ENCODE measurements around the gene USP32. TPM values are rescaled to one million over a fixed set of nuclear protein-coding genes. Genes with fewer than 3 reads are reported as not detected.

USP32 gene
- total and polyA plus RNA-seq, 8 donors, result 7.7 to 25.5 (median 15.8) TPM

DNA sequence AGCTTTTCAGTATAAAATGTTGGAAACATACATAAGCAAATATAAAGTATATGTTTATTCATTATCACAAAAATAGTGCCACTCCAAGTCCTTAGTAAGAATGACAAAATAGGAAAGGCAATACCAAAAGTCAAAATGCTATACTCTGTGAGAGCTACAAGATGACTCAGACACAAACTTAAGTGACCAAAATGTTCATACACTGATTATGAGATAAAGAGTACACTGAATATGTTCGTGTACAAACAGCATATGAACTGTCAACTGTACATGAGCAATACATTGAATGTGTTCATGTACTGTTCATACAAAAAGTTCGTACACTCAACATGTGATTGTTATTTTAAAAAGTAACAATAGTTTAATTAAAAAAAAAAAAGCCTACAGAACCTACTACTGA is 138.9 kb downstream of the USP32 start:
- DNase-seq (no peak), ATAC-seq (no peak), FAIRE-seq (no peak)
- peaks cover 0 to 18% (median 0%) of the 10 kb centered on the region in 3 donors for H3K36me3 ChIP-seq
- H3K27ac ChIP-seq, result no peak overlapping the region
- intact Hi-C loops (cut with DNase I), result no loop called here
- no peaks in the 10 kb centered on the region for H3K4me1 ChIP-seq
- WGBS, 2 donors, result 86 to 93% methylated on average over 2 of the region's 2 CpGs
- no peaks in the 10 kb centered on the region for H3K9me3 ChIP-seq
- no peaks in the 10 kb centered on the region for H3K27me3 ChIP-seq
- TF ChIP-seq, protein P1, sequence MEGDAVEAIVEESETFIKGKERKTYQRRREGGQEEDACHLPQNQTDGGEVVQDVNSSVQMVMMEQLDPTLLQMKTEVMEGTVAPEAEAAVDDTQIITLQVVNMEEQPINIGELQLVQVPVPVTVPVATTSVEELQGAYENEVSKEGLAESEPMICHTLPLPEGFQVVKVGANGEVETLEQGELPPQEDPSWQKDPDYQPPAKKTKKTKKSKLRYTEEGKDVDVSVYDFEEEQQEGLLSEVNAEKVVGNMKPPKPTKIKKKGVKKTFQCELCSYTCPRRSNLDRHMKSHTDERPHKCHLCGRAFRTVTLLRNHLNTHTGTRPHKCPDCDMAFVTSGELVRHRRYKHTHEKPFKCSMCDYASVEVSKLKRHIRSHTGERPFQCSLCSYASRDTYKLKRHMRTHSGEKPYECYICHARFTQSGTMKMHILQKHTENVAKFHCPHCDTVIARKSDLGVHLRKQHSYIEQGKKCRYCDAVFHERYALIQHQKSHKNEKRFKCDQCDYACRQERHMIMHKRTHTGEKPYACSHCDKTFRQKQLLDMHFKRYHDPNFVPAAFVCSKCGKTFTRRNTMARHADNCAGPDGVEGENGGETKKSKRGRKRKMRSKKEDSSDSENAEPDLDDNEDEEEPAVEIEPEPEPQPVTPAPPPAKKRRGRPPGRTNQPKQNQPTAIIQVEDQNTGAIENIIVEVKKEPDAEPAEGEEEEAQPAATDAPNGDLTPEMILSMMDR (IDR thresholded peaks at IDR 0.05), result no peak
- no peak overlapping the region for H3K4me3 ChIP-seq

DNA sequence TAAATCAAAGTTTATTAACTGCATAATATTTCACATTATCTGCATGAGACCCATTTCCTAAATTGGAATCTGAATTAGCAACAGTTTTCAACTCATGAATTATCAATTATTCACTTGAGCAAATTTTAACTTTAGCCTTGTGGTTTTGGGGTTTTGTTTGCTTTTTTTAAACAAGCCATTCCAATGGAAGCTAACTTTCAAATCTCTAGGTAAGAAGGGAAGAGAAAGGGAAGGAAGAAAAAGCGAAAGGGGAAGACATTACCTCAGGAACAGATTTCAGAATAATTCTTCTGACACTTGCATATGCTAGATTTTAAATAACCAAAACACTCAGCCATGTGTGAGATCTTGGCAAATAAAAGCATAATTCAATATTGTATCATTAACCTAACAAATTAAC is 139.5 kb downstream of the USP32 start:
- TF ChIP-seq, protein P1 (IDR thresholded peaks at IDR 0.05), result no peak
- intact Hi-C loops (cut with DNase I), result no loop called here
- DNase-seq (no peak), FAIRE-seq (no peak), ATAC-seq (no peak)
- Histone ChIP-seq H3K36me3 (peaks cover 0 to 18% (median 0%) of the 10 kb centered on the region in 3 donors), H3K4me1 (no peaks in the 10 kb centered on the region), H3K9me3 (no peaks in the 10 kb centered on the region), H3K27ac (no peak overlapping the region), H3K4me3 (no peak overlapping the region), H3K27me3 (no peaks in the 10 kb centered on the region)
- WGBS, 2 donors, result 85 to 100% methylated on average over 1 of the region's 1 CpG

DNA sequence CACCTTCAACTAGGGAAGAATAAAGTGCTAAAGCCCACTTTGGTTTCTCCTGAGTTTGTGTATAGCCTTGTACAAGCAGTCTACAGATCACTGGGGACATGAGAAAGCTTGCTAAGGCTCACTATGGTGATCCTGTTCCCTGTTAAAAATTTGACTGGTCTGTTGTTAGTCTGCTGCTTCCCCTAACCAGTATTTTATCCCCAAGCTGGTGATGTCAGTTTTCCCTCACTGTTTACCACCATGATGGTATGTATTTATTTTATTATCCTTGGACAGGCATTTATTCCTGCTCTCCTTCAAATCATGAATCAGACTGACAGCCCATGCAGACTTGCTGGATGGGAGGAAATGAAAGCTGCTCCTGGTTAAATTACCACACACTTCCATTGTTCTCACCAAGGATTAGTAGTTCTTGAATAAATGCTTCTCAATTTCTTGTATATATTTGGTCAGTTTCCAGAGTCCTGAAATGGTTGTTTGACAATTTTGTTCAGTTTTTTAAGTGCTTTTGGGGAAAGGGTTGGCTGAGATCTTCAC is 142.6 kb downstream of the USP32 start:
- no peak for DNase-seq
- Histone ChIP-seq H3K4me3 (no peak overlapping the region), H3K27ac (no peak overlapping the region), H3K27me3 (no peaks in the 10 kb centered on the region), H3K4me1 (no peaks in the 10 kb centered on the region), H3K36me3 (peaks cover 0 to 17% (median 0%) of the 10 kb centered on the region in 3 donors), H3K9me3 (no peaks in the 10 kb centered on the region)
- ATAC-seq, result no peak
- intact Hi-C loops (cut with DNase I), result no loop called here
- FAIRE-seq, result no peak
- TF ChIP-seq, protein P1 (IDR thresholded peaks at IDR 0.05), result no peak

DNA sequence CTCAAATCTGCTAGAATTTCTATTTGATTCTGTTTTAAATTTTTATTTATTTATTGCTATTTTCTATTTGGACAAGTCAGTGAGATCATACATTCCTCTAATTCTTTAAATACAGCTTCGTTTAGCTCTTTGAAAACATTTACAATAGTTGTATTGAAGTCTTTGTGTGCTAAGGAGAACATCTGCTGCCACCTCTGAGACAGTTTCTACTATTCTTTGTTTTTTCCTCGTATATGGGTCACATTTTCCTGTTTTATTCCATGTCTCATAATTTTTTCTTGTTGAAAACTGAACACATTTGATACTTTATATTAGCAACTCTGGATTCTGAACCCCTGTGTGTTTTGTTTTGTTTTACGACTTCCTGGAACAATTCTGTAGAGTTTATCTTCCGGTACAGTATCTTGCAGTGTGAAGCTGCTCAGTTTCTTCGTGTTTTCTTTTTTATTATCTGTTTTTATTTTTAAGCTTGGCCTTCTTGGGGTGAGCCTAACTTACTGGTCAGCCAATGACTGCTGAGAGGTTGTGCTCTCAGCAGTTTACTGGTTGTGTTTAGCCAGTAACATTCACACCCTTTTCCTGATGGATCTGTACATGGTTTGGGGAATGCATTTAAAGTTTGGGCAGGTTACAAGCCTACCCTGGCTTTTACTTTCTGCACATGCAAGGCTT is 143.2 kb downstream of the USP32 start:
- Histone ChIP-seq H3K27ac (no peak overlapping the region), H3K27me3 (no peaks in the 10 kb centered on the region), H3K36me3 (peaks cover 0 to 11% (median 0%) of the 10 kb centered on the region in 3 donors), H3K4me1 (no peaks in the 10 kb centered on the region), H3K4me3 (no peak overlapping the region), H3K9me3 (no peaks in the 10 kb centered on the region)
- intact Hi-C loops (cut with DNase I), result no loop called here
- DNase-seq (no peak), FAIRE-seq (peak; percentile 9), ATAC-seq (no peak)
- 83 to 87% methylated on average over 5 of the region's 5 CpGs for WGBS, 2 donors
- TF ChIP-seq, protein P1 (IDR thresholded peaks at IDR 0.05), result no peak

DNA sequence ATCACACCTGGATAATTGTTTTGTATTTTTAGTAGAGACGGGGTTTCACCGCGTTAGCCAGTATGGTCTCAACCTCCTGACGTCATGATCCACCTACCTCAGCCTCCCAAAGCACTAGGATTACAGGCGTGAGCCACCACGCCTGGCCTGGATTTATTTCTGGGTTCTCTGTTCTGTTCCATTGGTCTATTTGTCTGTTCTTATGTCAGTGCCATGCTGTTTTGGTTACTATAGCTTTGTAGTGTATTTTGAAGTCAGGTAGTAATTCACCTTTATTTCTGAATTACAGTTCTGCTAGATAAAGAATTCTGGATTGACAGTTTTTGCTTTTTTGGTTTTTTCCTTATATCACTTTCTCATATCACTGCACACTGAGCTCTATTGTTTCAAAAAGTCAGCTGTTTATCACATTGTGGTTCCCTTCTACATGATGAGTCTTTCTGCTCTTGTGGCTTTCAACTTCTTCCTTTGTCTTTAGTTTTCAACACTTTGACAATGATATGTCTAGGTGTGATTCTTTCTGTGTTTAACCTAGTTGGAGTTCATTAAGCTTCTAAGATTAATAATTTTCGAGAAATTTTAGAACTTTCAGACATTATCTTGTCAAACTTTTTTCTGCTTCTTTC is 144.0 kb downstream of the USP32 start:
- peaks cover 0 to 9% (median 0%) of the 10 kb centered on the region in 3 donors for H3K36me3 ChIP-seq
- TF ChIP-seq, protein P1 (IDR thresholded peaks at IDR 0.05), result no peak
- H3K27me3 ChIP-seq, result no peaks in the 10 kb centered on the region
- intact Hi-C loops (cut with DNase I), result no loop called here
- H3K4me3 ChIP-seq, result no peak overlapping the region
- FAIRE-seq, result peak; percentile 54
- no peaks in the 10 kb centered on the region for H3K4me1 ChIP-seq
- ATAC-seq, result no peak
- H3K27ac ChIP-seq, result no peak overlapping the region
- 99% methylated on average over 7 of the region's 7 CpGs for WGBS, 2 donors
- DNase-seq, result no peak
- no peaks in the 10 kb centered on the region for H3K9me3 ChIP-seq
